Adrenal gland (tissue), 5 donors: ENCODE measurements around the gene OR52K1.

ENCODE experiments used
- POLR2A ChIP-seq, 2 donors: fragments of 450-650 bp; IDR thresholded peaks; one replicate each; pipeline ENCODE4 v1.6.1; 2017; ENCODE audit warnings: antibody characterized with exemption in 2 of 2, mild to moderate bottlenecking in 2 of 2, moderate library complexity in 1 of 2
- TF ChIP-seq, protein P1 (sequence below), 6 experiments: fragments of 450-650 bp in 4 of 6; fragments of 200-600 bp in 2 of 6; sonication (generic) in 1 of 6; IDR thresholded peaks; 1 replicate in 5 of 6; 2 replicates in 1 of 6; pipeline versions ENCODE4 v1.5.1 to v1.8.0; 2016 to 2021; ENCODE audit warnings: antibody characterized with exemption in 6 of 6, mild to moderate bottlenecking in 2 of 6, moderate library complexity in 1 of 6
- donor health status: DM: no; HTN: no; CAD: no.

- TF ChIP-seq, protein P1, sequence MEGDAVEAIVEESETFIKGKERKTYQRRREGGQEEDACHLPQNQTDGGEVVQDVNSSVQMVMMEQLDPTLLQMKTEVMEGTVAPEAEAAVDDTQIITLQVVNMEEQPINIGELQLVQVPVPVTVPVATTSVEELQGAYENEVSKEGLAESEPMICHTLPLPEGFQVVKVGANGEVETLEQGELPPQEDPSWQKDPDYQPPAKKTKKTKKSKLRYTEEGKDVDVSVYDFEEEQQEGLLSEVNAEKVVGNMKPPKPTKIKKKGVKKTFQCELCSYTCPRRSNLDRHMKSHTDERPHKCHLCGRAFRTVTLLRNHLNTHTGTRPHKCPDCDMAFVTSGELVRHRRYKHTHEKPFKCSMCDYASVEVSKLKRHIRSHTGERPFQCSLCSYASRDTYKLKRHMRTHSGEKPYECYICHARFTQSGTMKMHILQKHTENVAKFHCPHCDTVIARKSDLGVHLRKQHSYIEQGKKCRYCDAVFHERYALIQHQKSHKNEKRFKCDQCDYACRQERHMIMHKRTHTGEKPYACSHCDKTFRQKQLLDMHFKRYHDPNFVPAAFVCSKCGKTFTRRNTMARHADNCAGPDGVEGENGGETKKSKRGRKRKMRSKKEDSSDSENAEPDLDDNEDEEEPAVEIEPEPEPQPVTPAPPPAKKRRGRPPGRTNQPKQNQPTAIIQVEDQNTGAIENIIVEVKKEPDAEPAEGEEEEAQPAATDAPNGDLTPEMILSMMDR (IDR thresholded peaks at IDR 0.05), result no peak
- no peak for TF ChIP-seq POLR2A (IDR thresholded peaks at IDR 0.05)
Measured at GRCh38 chr11:4495487-4495886, 13.0 kb downstream of the OR52K1 start.
